Common myeloid progenitor, CD34-positive (primary cell): ENCODE results near the gene ZFR.
A peak's percentile ranks its signal among the peaks of the same experiment; 100 is the strongest.

Experiments used
- CTCF ChIA-PET: fragments of 350-600 bp; sonication (Branson Sonifier 250); formaldehyde crosslinking; loops from one replicate; lab custom pipeline; 2021; ENCODE audit warnings: antibody characterized with exemption; lab: Charles Lee
- POLR2A ChIA-PET: fragments of 350-600 bp; sonication (Branson Sonifier 250); formaldehyde crosslinking; loops from one replicate; lab custom pipeline; 2021; ENCODE audit warnings: antibody characterized with exemption; lab: Charles Lee
- DNase-seq, 3 donors: peaks; one replicate each; pipeline versions ENCODE4 v3.0.0 to v3.0.0-alpha.2; 2013
- H3K27ac ChIP-seq, 2 experiments: 1 replicate in 1 of 2; 2 replicates in 1 of 2; pipeline ENCODE4 v1.7.0; 2013; ENCODE audit warnings: inconsistent platforms in 2 of 2, low read length in 2 of 2, mild to moderate bottlenecking in 2 of 2, low read depth in 1 of 2, moderate library complexity in 1 of 2; ENCODE audit not compliant: severe bottlenecking in 2 of 2, insufficient read depth in 1 of 2, poor library complexity in 1 of 2
- H3K27me3 ChIP-seq, 5 experiments: replicated peaks in 2 of 5; 1 replicate in 3 of 5; 2 replicates in 2 of 5; pipeline versions ENCODE4 v1.6.1 to v1.7.0; 2013; ENCODE audit warnings: low read length in 4 of 5, mild to moderate bottlenecking in 2 of 5, moderate library complexity in 2 of 5, inconsistent platforms in 1 of 5; ENCODE audit not compliant: insufficient read depth in 5 of 5, control insufficient read depth in 4 of 5
- H3K36me3 ChIP-seq, 4 experiments: 1 replicate in 2 of 4; 2 replicates in 2 of 4; pipeline versions ENCODE4 v1.6.1 to v1.7.0; 2013; ENCODE audit warnings: low read length in 3 of 4, control low read depth in 1 of 4, mild to moderate bottlenecking in 1 of 4; ENCODE audit not compliant: control insufficient read depth in 4 of 4, insufficient read depth in 4 of 4
- H3K4me1 ChIP-seq, 4 experiments: 1 replicate in 3 of 4; 2 replicates in 1 of 4; pipeline versions ENCODE4 v1.6.1 to v1.7.1; 2013; ENCODE audit warnings: low read length in 3 of 4, mild to moderate bottlenecking in 3 of 4, control low read depth in 1 of 4, inconsistent platforms in 1 of 4, moderate library complexity in 1 of 4; ENCODE audit not compliant: control insufficient read depth in 4 of 4, insufficient read depth in 4 of 4; ENCODE audit errors: control extremely low read depth in 1 of 4
- H3K4me3 ChIP-seq, 7 experiments: 1 replicate in 4 of 7; 2 replicates in 3 of 7; pipeline versions ENCODE4 v1.5.1 to v1.7.0; 2013; ENCODE audit warnings: mild to moderate bottlenecking in 7 of 7, low read length in 6 of 7, moderate library complexity in 6 of 7, inconsistent platforms in 2 of 7, low read depth in 2 of 7, control low read depth in 1 of 7; ENCODE audit not compliant: insufficient read depth in 4 of 7, control insufficient read depth in 1 of 7; ENCODE audit errors: extremely low read depth in 1 of 7
- H3K9me3 ChIP-seq, 5 experiments: 1 replicate in 4 of 5; 2 replicates in 1 of 5; pipeline versions ENCODE4 v1.6.1 to v1.7.1; 2013; ENCODE audit warnings: low read length in 4 of 5, mild to moderate bottlenecking in 2 of 5, inconsistent platforms in 1 of 5, low read depth in 1 of 5, moderate library complexity in 1 of 5; ENCODE audit not compliant: control insufficient read depth in 4 of 5, insufficient read depth in 2 of 5; ENCODE audit errors: control extremely low read depth in 1 of 5
- WGBS: methylation state at CpG from one replicate; pipeline ENCODE4 v1.1.5; 2013; ENCODE audit not compliant: insufficient coverage; 5-methylcytosine and 5-hydroxymethylcytosine counted together

ZFR gene

GRCh38 chr5:32388432-32389129 lies 56.0 kb downstream of the ZFR start:
- no peak for DNase-seq
- ChIA-PET CTCF (interaction anchor here (1.0 to 1.8 kb wide), 5 partner anchors 12 to 157 kb away, joined by 3 to 8 read pairs (median 3); no protein-coding TSS in a partner anchor), POLR2A (interaction anchor here (0.7 kb wide), 1 partner anchor 852 kb away, joined by 3 read pairs; no protein-coding TSS in a partner anchor)
- Histone ChIP-seq H3K36me3 (peaks cover 30 to 85% (median 64%) of the 10 kb centered on the region in 4 experiments), H3K4me3 (no peak overlapping the region), H3K9me3 (no peaks in the 10 kb centered on the region), H3K4me1 (no peaks in the 10 kb centered on the region), H3K27ac (no peak overlapping the region), H3K27me3 (no peaks in the 10 kb centered on the region)
- 100% methylated on average over 2 of the region's 6 CpGs for WGBS

DNA sequence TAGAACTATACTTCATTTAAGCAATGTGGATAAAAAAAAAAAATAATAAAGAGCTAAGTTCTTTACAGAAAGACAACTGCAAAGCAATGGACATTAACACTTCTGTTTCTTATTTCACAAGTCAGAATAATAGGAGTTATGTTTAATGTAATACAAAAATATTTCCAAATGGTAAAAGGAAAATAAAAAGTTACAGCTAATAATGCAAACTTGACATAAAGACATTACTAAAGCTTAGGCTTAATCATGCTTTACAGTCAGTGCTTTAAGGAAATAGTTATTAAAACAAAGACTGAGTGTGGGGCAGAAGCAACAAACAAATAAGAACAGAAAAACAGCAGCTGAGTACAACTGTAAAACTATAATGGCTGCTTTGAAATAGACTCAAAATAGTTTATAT lies 56.7 kb downstream of the ZFR start:
- H3K4me1 ChIP-seq, result no peaks in the 10 kb centered on the region
- CTCF ChIA-PET, result interaction anchor here (0.7 to 1.8 kb wide), 7 partner anchors 11 to 156 kb away, joined by 3 to 8 read pairs (median 3); no protein-coding TSS in a partner anchor
- no peak for DNase-seq
- peaks cover 34 to 88% (median 65%) of the 10 kb centered on the region in 4 experiments for H3K36me3 ChIP-seq
- no peak overlapping the region for H3K4me3 ChIP-seq
- H3K27ac ChIP-seq, result no peak overlapping the region
- POLR2A ChIA-PET, result no interaction called here
- H3K27me3 ChIP-seq, result no peaks in the 10 kb centered on the region
- H3K9me3 ChIP-seq, result no peaks in the 10 kb centered on the region

DNA sequence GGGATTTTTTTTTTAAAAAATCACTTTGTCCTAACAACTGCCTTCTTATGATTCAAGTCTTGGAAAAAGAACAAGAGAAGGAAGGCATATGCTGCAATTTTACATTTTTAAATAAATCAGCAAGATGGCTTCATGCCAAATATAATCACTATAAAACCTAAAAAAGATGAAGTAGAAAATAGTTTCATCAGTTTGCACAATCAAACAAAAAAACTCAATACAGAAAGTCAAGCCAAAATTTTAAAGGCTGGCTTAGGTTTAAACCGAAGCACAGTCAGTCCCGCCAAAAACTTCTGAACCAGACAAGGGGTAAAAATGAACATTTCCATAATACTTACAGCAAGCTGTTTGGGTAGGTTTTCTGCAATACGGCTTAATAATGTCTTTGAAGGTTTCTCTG lies 57.3 kb downstream of the ZFR start:
- Histone ChIP-seq H3K27ac (no peak overlapping the region), H3K36me3 (peaks cover 34 to 88% (median 59%) of the 10 kb centered on the region in 4 experiments), H3K4me3 (no peak overlapping the region), H3K27me3 (no peaks in the 10 kb centered on the region), H3K4me1 (no peaks in the 10 kb centered on the region), H3K9me3 (no peaks in the 10 kb centered on the region)
- DNase-seq, result no peak
- whole genome bisulfite sequencing, result 100% methylated on average over 1 of the region's 3 CpGs
- POLR2A ChIA-PET, result no interaction called here
- CTCF ChIA-PET, result interaction anchor here (0.6 to 1.5 kb wide), 6 partner anchors 12 to 203 kb away, joined by 3 to 8 read pairs (median 4); no protein-coding TSS in a partner anchor

DNA sequence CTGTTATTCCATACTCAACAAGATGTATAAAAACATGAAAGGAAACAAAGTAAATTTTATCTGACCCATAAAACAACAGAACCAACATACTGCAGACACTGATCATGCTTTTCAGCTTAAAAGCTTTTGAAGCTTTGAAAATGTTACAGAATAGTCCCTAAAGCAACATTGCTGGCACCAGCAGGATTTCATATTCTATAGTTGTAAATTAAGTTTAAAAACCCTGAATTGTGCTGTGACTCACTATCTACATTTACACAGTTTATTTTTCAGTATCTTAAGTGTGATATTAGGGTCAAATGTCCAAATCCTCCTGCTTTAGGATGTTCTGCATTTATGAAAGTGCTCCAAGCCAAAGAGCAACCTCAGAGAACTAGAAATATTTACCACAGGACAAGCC lies 59.9 kb downstream of the ZFR start:
- peaks cover 22 to 69% (median 48%) of the 10 kb centered on the region in 4 experiments for H3K36me3 ChIP-seq
- ChIA-PET CTCF (no interaction called here), POLR2A (no interaction called here)
- DNase-seq, result no peak
- H3K27me3 ChIP-seq, result no peaks in the 10 kb centered on the region
- no peak overlapping the region for H3K4me3 ChIP-seq
- no peak overlapping the region for H3K27ac ChIP-seq
- peaks cover 0 to 4% (median 2%) of the 10 kb centered on the region in 4 experiments for H3K4me1 ChIP-seq
- H3K9me3 ChIP-seq, result no peaks in the 10 kb centered on the region

DNA sequence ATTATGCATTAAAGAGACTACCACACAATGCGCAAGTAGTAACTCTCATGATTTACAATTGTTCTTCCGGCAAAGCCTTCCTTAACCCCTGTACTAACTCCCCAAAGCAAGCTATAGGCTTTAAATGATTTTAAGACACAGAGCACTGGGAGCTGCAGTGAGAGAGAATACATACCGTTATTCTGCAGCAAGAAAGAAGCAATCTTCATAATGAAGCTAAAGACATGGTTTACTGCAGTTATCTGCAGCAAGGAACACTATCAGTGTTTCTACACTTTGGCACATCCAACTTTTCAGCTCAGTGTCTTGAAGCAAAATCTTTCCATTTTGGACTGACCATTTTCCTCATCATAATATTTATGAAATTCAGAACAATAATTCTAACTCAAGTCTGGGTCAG lies 61.0 kb downstream of the ZFR start:
- WGBS, result 90% methylated on average over 1 of the region's 3 CpGs

GRCh38 chr5:32383065-32383464 lies 61.5 kb downstream of the ZFR start:
- ChIA-PET CTCF (interaction anchor here (1.2 to 1.4 kb wide), 3 partner anchors 24 to 150 kb away, joined by 3 read pairs; no protein-coding TSS in a partner anchor), POLR2A (interaction anchor here (0.5 kb wide), 1 partner anchor 218 kb away, joined by 3 read pairs; no protein-coding TSS in a partner anchor)
- Histone ChIP-seq H3K4me1 (peaks cover 0 to 11% (median 5%) of the 10 kb centered on the region in 4 experiments), H3K9me3 (no peaks in the 10 kb centered on the region), H3K27me3 (no peaks in the 10 kb centered on the region), H3K36me3 (peaks cover 19 to 62% (median 42%) of the 10 kb centered on the region in 4 experiments), H3K4me3 (no peak overlapping the region), H3K27ac (no peak overlapping the region)
- DNase-seq, result no peak
- WGBS, result 100% methylated on average over 2 of the region's 2 CpGs

More for the DNA sequence above, 61.0 kb downstream of the ZFR start:
- H3K36me3 ChIP-seq, result peaks cover 22 to 64% (median 42%) of the 10 kb centered on the region in 4 experiments
- H3K27ac ChIP-seq, result no peak overlapping the region
- H3K4me1 ChIP-seq, result peaks cover 0 to 11% (median 5%) of the 10 kb centered on the region in 4 experiments
- no peaks in the 10 kb centered on the region for H3K27me3 ChIP-seq
- CTCF ChIA-PET, result interaction anchor here (1.2 to 1.4 kb wide), 3 partner anchors 25 to 151 kb away, joined by 3 read pairs; no protein-coding TSS in a partner anchor
- no peak for DNase-seq
- H3K9me3 ChIP-seq, result no peaks in the 10 kb centered on the region
- H3K4me3 ChIP-seq, result no peak overlapping the region
- POLR2A ChIA-PET, result no interaction called here

- H3K27me3 ChIP-seq, result no peaks in the 10 kb centered on the region
- H3K9me3 ChIP-seq, result no peaks in the 10 kb centered on the region
- DNase-seq, result peak in 2 of 3 donors; percentile 38 to 48
- H3K4me1 ChIP-seq, result peaks cover 0 to 11% (median 5%) of the 10 kb centered on the region in 4 experiments
- H3K36me3 ChIP-seq, result peaks cover 12 to 49% (median 34%) of the 10 kb centered on the region in 4 experiments
- POLR2A ChIA-PET, result interaction anchor here (0.6 to 1.2 kb wide), 3 partner anchors 12 to 193 kb away, joined by 3 to 5 read pairs (median 4); no protein-coding TSS in a partner anchor
- CTCF ChIA-PET, result interaction anchor here (0.8 to 1.5 kb wide), 6 partner anchors 11 to 211 kb away, joined by 3 to 5 read pairs (median 4); no protein-coding TSS in a partner anchor
- H3K4me3 ChIP-seq, result no peak overlapping the region
- no peak overlapping the region for H3K27ac ChIP-seq
Observed at GRCh38 chr5:32379421-32379820, 65.1 kb downstream of the ZFR start.
